K562 (cell line): ENCODE data around the gene SIX1.

Experiments
- CBFB ChIP-seq: sonication (generic); formaldehyde crosslinking; IDR thresholded peaks from 2 replicates; pipeline ENCODE4 v1.4.0; 2020; ENCODE audit warnings: mild to moderate bottlenecking, missing genetic modification reagents
- FOXJ2 ChIP-seq: fragments of 200-800 bp; sonication (Bioruptor generic); IDR thresholded peaks from 2 replicates; pipeline ENCODE4 v1.6.1; 2016; ENCODE audit warnings: missing genetic modification characterization, missing compliant biosample characterization
- FOXK1 ChIP-seq: sonication (generic); formaldehyde crosslinking; IDR thresholded peaks from 2 replicates; pipeline ENCODE4 v1.8.0; 2022; ENCODE audit warnings: missing genetic modification reagents, mild to moderate bottlenecking, borderline replicate concordance
- MTA1 ChIP-seq: fragments of 450-650 bp; IDR thresholded peaks from 2 replicates; pipeline ENCODE4 v1.6.1; 2017; ENCODE audit warnings: borderline replicate concordance
- POLR2A ChIP-seq: fragments of 450-650 bp; conservative IDR thresholded peaks from 2 replicates; pipeline ENCODE4 v1.6.1; 2016
- SMC3 ChIP-seq: conservative IDR thresholded peaks from 2 replicates; pipeline ENCODE4 v1.6.1; 2011; ENCODE audit warnings: low read depth, low read length, improper control_type of control experiment; ENCODE audit not compliant: insufficient read depth
- TAF1 ChIP-seq: IDR thresholded peaks from 2 replicates; pipeline ENCODE4 v1.6.1; 2011; ENCODE audit warnings: mild to moderate bottlenecking, low read length, moderate library complexity; ENCODE audit not compliant: insufficient read depth, control insufficient read depth, severe bottlenecking; ENCODE audit errors: extremely low read depth
- XRCC4 ChIP-seq: IDR thresholded peaks from one replicate; pipeline ENCODE4 v1.6.1; 2011; ENCODE audit not compliant: insufficient read depth, insufficient read length; ENCODE audit errors: extremely low read depth
- ZNF311 ChIP-seq: fragments of 250-450 bp; sonication (Bioruptor Pico); IDR thresholded peaks from 2 replicates; pipeline ENCODE4 v1.4.0; 2020; ENCODE audit warnings: mild to moderate bottlenecking, moderate library complexity
- ZNF707 ChIP-seq: fragments of 250-450 bp; sonication (Bioruptor Pico); conservative IDR thresholded peaks from 2 replicates; pipeline ENCODE4 v1.8.0; 2022; ENCODE audit warnings: inconsistent platforms, mild to moderate bottlenecking, moderate library complexity
- TF ChIP-seq, protein P1 (sequence below): fragments of 250-450 bp; sonication (Bioruptor Pico); IDR thresholded peaks from 2 replicates; pipeline ENCODE4 v1.5.0; 2020; ENCODE audit warnings: mild to moderate bottlenecking
- TF ChIP-seq, protein P2 (sequence below): sonication (generic); formaldehyde crosslinking; IDR thresholded peaks from 2 replicates; pipeline ENCODE4 v1.8.0; 2022; ENCODE audit warnings: mild to moderate bottlenecking, low read depth, missing genetic modification reagents
- TF ChIP-seq, protein P3 (sequence below), 3 experiments: IDR thresholded peaks in 2 of 3; conservative IDR thresholded peaks in 1 of 3; 2 replicates each; pipeline ENCODE4 v1.5.1; 2011 to 2012; ENCODE audit warnings: low read length in 3 of 3, mild to moderate bottlenecking in 3 of 3, control low read depth in 2 of 3, improper control_type of control experiment in 1 of 3, inconsistent platforms in 1 of 3, low read depth in 1 of 3, mixed read lengths in 1 of 3, moderate library complexity in 1 of 3; ENCODE audit not compliant: insufficient read depth in 2 of 3

DNA sequence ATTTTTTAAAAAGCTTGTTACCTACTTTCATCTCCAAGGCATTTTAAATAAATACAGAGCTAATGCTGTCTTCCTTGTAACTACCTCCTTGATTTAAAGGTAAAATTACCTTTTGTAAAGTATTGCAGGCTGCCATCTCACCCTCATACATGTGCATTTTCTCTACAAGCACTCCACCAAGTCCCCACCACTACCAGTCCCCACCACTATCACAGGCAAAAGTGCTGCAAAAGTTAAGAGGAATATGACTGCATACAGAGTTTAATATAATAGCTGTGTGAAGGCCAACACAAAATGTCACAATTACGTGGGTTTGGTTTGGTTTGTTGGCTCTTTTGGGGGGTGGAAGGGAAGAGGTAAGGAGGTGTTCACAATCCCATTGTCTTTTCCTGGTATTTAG lies 9.6 kb downstream of the SIX1 start:
- no peak for TF ChIP-seq ZNF707
- no peak for TF ChIP-seq XRCC4
- no peak for TF ChIP-seq MTA1
- no peak for TF ChIP-seq TAF1
- TF ChIP-seq POLR2A, result no peak
- TF ChIP-seq CBFB (CRISPR knock-in tag), result no peak
- no peak for TF ChIP-seq ZNF311 (CRISPR knock-in tag)
- TF ChIP-seq, protein P1, sequence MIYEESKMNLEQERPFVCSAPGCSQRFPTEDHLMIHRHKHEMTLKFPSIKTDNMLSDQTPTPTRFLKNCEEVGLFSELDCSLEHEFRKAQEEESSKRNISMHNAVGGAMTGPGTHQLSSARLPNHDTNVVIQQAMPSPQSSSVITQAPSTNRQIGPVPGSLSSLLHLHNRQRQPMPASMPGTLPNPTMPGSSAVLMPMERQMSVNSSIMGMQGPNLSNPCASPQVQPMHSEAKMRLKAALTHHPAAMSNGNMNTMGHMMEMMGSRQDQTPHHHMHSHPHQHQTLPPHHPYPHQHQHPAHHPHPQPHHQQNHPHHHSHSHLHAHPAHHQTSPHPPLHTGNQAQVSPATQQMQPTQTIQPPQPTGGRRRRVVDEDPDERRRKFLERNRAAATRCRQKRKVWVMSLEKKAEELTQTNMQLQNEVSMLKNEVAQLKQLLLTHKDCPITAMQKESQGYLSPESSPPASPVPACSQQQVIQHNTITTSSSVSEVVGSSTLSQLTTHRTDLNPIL, result no peak
- TF ChIP-seq FOXK1, result no peak
- TF ChIP-seq, protein P2, sequence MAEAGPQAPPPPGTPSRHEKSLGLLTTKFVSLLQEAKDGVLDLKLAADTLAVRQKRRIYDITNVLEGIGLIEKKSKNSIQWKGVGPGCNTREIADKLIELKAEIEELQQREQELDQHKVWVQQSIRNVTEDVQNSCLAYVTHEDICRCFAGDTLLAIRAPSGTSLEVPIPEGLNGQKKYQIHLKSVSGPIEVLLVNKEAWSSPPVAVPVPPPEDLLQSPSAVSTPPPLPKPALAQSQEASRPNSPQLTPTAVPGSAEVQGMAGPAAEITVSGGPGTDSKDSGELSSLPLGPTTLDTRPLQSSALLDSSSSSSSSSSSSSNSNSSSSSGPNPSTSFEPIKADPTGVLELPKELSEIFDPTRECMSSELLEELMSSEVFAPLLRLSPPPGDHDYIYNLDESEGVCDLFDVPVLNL (CRISPR knock-in tag), result no peak
- TF ChIP-seq, protein P3, sequence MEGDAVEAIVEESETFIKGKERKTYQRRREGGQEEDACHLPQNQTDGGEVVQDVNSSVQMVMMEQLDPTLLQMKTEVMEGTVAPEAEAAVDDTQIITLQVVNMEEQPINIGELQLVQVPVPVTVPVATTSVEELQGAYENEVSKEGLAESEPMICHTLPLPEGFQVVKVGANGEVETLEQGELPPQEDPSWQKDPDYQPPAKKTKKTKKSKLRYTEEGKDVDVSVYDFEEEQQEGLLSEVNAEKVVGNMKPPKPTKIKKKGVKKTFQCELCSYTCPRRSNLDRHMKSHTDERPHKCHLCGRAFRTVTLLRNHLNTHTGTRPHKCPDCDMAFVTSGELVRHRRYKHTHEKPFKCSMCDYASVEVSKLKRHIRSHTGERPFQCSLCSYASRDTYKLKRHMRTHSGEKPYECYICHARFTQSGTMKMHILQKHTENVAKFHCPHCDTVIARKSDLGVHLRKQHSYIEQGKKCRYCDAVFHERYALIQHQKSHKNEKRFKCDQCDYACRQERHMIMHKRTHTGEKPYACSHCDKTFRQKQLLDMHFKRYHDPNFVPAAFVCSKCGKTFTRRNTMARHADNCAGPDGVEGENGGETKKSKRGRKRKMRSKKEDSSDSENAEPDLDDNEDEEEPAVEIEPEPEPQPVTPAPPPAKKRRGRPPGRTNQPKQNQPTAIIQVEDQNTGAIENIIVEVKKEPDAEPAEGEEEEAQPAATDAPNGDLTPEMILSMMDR (IDR thresholded peaks at IDR 0.05 in 2 of 3, conservative IDR thresholded peaks at IDR 0.05 in 1 of 3; ENCODE audit: insufficient read depth in 2 of 3, low read depth in 1 of 3, low read length in 3 of 3), result no peak
- no peak for TF ChIP-seq FOXJ2 (tag)
- no peak for TF ChIP-seq SMC3
